ENCODE data around the gene PAK1. TPM values are rescaled to one million over a fixed set of nuclear protein-coding genes. Genes with fewer than 3 reads are reported as not detected.

PAK1 gene
- total and polyA plus RNA-seq, 2 donors (not counting 1 experiment from before 2014, with no cell fraction given), result 11.9 to 23.4 TPM

GRCh38 chr11:77501758-77502157, 27.9 kb upstream of the PAK1 start:
- no peak overlapping the region for H3K9ac ChIP-seq (ENCODE audit: low read length)
- H3K9me3 ChIP-seq (ENCODE audit: control extremely low read depth in 1 of 3, control insufficient read depth in 2 of 3, insufficient read depth in 1 of 3, low read length in 2 of 3), result no peaks in the 10 kb centered on the region
- Mint-ChIP-seq H3K27ac (no peak overlapping the region), H3K27me3 (peaks cover 44% of the 10 kb centered on the region), H3K4me1 (peaks cover 13% of the 10 kb centered on the region), H3K9me3 (ENCODE audit: insufficient read depth) (no peaks in the 10 kb centered on the region), H3K4me3 (no peak overlapping the region)
- POLR2A ChIA-PET, result no interaction called here
- no CpG with 5 or more reads among the region's 2 CpGs for WGBS (ENCODE audit: insufficient coverage)
- H3K27me3 ChIP-seq (replicated peaks in 1 of 4; ENCODE audit: control extremely low read depth in 1 of 4, control insufficient read depth in 3 of 4, insufficient read depth in 4 of 4, low read length in 3 of 4), result peaks cover 0 to 8% (median 1%) of the 10 kb centered on the region in 4 experiments
- TF ChIP-seq CTCF (IDR thresholded peaks at IDR 0.05), result no peak
- TF ChIP-seq EZH2 (IDR thresholded peaks at IDR 0.05; ENCODE audit: borderline replicate concordance, insufficient read depth, low read depth, low read length, poor library complexity, severe bottlenecking), result no peak
- H3K27ac ChIP-seq (ENCODE audit: low read length in 2 of 2), result no peak overlapping the region
- H3K4me3 ChIP-seq (ENCODE audit: control extremely low read depth in 1 of 5, extremely low read depth in 1 of 5, insufficient read depth in 1 of 5, low read depth in 2 of 5, low read length in 4 of 5), result no peak overlapping the region
- no peak overlapping the region for H2AFZ ChIP-seq (ENCODE audit: insufficient read depth, low read depth, low read length, poor library complexity, severe bottlenecking)
- H3K4me1 ChIP-seq (ENCODE audit: control insufficient read depth in 2 of 2, insufficient read depth in 2 of 2, low read length in 2 of 2), result peaks cover 8 to 11% of the 10 kb centered on the region in 2 donors
- H3K36me3 ChIP-seq (replicated peaks in 1 of 2; ENCODE audit: control extremely low read depth in 1 of 2, control insufficient read depth in 1 of 2, extremely low read depth in 1 of 2, insufficient read depth in 2 of 2, low read length in 1 of 2), result no peaks in the 10 kb centered on the region
- CTCF ChIA-PET, result interaction anchor here (0.6 kb wide), 1 partner anchor 18 kb away, joined by 3 read pairs; no protein-coding TSS in a partner anchor
- intact Hi-C loops (cut with micrococcal nuclease), result no loop called here
- DNase-seq (no peak), ATAC-seq (ENCODE audit: low read depth) (no peak)
- no peaks in the 10 kb centered on the region for H4K20me1 ChIP-seq (ENCODE audit: control insufficient read depth, insufficient read depth, low read length, poor library complexity, severe bottlenecking)
- no peaks in the 10 kb centered on the region for H3K79me2 ChIP-seq (ENCODE audit: control insufficient read depth, insufficient read depth, low read length)
- peak overlapping the region; percentile 27 for H3K4me2 ChIP-seq (replicated peaks; ENCODE audit: low read depth, low read length, poor library complexity, severe bottlenecking)

- ATAC-seq (ENCODE audit: low read depth), result no peak
- no peak overlapping the region for H3K27ac Mint-ChIP-seq
- peaks cover 0 to 3% (median 1%) of the 10 kb centered on the region in 4 experiments for H3K27me3 ChIP-seq (replicated peaks in 1 of 4; ENCODE audit: control extremely low read depth in 1 of 4, control insufficient read depth in 3 of 4, insufficient read depth in 4 of 4, low read length in 3 of 4)
- no peak overlapping the region for H3K4me3 Mint-ChIP-seq
- H3K9me3 ChIP-seq (ENCODE audit: control extremely low read depth in 1 of 3, control insufficient read depth in 2 of 3, insufficient read depth in 1 of 3, low read length in 2 of 3), result no peaks in the 10 kb centered on the region
- H3K27me3 Mint-ChIP-seq, result peaks cover 30% of the 10 kb centered on the region
- no peak overlapping the region for H3K4me3 ChIP-seq (ENCODE audit: control extremely low read depth in 1 of 5, extremely low read depth in 1 of 5, insufficient read depth in 1 of 5, low read depth in 2 of 5, low read length in 4 of 5)
- no peaks in the 10 kb centered on the region for H3K9me3 Mint-ChIP-seq (ENCODE audit: insufficient read depth)
- no peak overlapping the region for H2AFZ ChIP-seq (ENCODE audit: insufficient read depth, low read depth, low read length, poor library complexity, severe bottlenecking)
- no peak overlapping the region for H3K27ac ChIP-seq (ENCODE audit: low read length in 2 of 2)
- H3K9ac ChIP-seq (ENCODE audit: low read length), result no peak overlapping the region
- H3K4me1 Mint-ChIP-seq, result peaks cover 11% of the 10 kb centered on the region
- ChIA-PET POLR2A (no interaction called here), CTCF (no interaction called here)
- no peak overlapping the region for H3K4me2 ChIP-seq (replicated peaks; ENCODE audit: low read depth, low read length, poor library complexity, severe bottlenecking)
- no peaks in the 10 kb centered on the region for H4K20me1 ChIP-seq (ENCODE audit: control insufficient read depth, insufficient read depth, low read length, poor library complexity, severe bottlenecking)
- no peak for DNase-seq
- intact Hi-C loops (cut with micrococcal nuclease), result no loop called here
- no peaks in the 10 kb centered on the region for H3K36me3 ChIP-seq (replicated peaks in 1 of 2; ENCODE audit: control extremely low read depth in 1 of 2, control insufficient read depth in 1 of 2, extremely low read depth in 1 of 2, insufficient read depth in 2 of 2, low read length in 1 of 2)
- 80% methylated on average over 1 of the region's 1 CpG for WGBS (ENCODE audit: insufficient coverage)
- peaks cover 8% of the 10 kb centered on the region in 2 donors for H3K4me1 ChIP-seq (ENCODE audit: control insufficient read depth in 2 of 2, insufficient read depth in 2 of 2, low read length in 2 of 2)
- no peaks in the 10 kb centered on the region for H3K79me2 ChIP-seq (ENCODE audit: control insufficient read depth, insufficient read depth, low read length)
- TF ChIP-seq CTCF (IDR thresholded peaks at IDR 0.05), result no peak
- TF ChIP-seq EZH2 (IDR thresholded peaks at IDR 0.05; ENCODE audit: borderline replicate concordance, insufficient read depth, low read depth, low read length, poor library complexity, severe bottlenecking), result no peak
Observed at GRCh38 chr11:77497368-77497767, 23.5 kb upstream of the PAK1 start.

Measured in B cell (primary cell).